ENCODE results near the gene CAGE1.

- TF ChIP-seq TAF1 (IDR thresholded peaks at IDR 0.05; ENCODE audit: borderline replicate concordance, insufficient read depth, low read length) (no peak), POLR2AphosphoS5 (IDR thresholded peaks at IDR 0.05; ENCODE audit: low read depth, low read length) (no peak), REST (IDR thresholded peaks at IDR 0.05; ENCODE audit: insufficient read depth in 1 of 2, low read depth in 2 of 2, low read length in 2 of 2) (no peak), SIN3A (IDR thresholded peaks at IDR 0.05; ENCODE audit: borderline replicate concordance, insufficient read depth, low read length) (no peak)
Observed at GRCh38 chr6:7381092-7381491, 8.4 kb downstream of the CAGE1 start.

Measured in PFSK-1 (cell line).